LHCN-M2 (cell line): ENCODE results near the gene EIF3A. TPM values are rescaled to one million over a fixed set of nuclear protein-coding genes. Genes with fewer than 3 reads are reported as not detected.
"Not testable (repeated sequence)": the region's sequence is repeated elsewhere in the genome, so short reads cannot be mapped to it uniquely, and the experiment has no call there.

ENCODE experiments used
- DNase-seq: peaks from one replicate; pipeline ENCODE4 v3.0.0-alpha.2; 2012; ENCODE audit warnings: low read depth
- total RNA-seq: library from RNA; depleted of rRNA; stranded (reverse); fragments of >200 nt; gene quantifications from 2 replicates; pipeline ENCODE4 v1.2.3, GENCODE V29; 2014

EIF3A gene
- total RNA-seq, 1 experiment from 2014 or later: 140 TPM

DNA sequence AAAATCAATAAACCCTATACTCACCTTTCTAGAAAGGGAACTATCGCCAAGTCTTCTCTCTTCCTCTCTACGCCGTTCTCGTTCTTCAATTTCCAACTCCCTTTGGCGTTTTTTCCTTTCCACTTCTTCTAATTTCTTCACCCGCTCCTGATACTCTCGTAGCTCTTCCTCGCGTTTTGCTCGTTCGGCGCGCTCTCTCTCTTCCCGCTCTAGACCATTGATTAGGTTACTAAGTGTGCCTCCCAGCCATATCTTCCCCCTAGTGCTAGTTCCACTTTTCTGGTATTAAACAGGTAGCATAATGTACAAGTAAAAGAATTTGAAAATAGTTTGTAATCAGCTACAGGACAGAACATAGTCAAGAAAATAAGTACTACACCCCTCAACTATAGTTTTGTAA lies 30.8 kb downstream of the EIF3A start:
- DNase-seq: no peak

DNA sequence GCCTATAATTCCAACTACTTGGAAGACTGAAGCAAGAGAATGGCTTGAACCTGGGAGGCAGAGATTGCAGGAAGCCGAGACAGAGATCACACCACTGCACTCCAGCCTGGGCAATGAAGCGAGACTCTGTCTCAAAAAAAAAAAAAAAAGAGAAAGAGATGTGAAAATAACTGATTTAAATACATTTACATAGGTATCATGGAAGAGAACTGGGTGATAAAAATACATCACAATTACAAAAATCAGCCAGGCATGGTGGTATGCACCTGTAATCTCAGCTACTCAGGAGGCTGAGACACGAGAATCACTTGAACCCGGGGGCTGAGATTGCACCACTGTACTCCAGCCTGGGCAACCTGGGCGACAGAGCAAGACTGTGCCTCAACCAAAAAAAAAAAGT lies 31.3 kb downstream of the EIF3A start:
- DNase-seq: no peak

DNA sequence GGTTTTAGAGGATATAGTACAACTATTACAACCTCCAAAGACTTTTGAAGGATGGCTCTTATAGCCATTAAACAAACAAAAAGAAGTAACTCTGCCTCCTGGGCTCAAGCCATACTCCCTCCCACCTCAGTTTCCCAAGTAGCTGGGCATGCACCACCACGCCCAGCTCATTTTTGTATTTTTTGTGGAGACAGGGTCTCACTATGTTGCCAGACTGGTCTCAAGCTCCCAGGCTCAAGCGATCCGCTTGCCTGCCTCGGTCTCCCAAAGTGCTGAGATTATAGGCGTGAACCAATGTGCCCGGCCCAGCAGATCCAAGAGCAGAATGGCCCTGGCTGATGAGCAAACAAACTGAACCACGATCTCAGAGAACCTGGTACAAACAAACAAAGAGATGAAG lies 35.1 kb downstream of the EIF3A start:
- DNase-seq: no peak

DNA sequence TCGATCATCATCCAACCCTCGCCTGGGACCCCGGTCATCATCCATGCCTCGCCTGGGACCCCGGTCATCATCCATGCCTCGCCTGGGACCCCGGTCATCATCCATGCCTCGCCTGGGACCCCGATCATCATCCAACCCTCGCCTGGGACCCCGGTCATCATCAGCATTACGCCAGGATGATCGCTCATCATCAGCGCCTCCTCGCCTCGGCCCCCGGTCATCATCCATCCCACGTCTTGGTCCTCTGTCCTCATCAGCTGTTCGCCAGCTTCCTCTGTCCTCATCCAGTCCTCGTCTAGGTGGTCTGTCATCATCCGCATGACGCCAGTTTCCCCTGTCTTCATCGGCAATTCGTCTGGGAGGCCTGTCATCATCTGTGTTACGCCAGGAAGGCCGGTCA lies 38.4 kb downstream of the EIF3A start:
- DNase-seq: no peak

DNA sequence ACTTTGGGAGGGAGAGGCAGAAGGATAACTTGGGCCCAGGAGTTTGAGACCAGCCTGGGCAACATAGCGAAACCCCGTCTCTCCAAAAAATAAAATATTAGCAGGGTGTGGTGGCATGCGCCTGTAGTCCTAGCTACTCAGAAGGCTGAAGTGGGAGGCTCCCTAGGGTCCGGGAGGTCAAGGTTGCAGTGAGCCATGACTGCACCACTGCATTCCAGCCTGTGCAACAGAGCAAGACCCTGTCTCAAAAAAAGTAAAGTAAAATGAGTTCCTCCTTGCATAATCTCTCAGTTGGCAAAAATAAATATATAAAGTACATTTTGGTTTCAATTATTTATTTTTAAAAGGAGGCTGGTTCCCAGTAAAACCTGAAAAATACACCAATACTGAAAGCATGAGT lies 39.3 kb downstream of the EIF3A start:
- no peak for DNase-seq

DNA sequence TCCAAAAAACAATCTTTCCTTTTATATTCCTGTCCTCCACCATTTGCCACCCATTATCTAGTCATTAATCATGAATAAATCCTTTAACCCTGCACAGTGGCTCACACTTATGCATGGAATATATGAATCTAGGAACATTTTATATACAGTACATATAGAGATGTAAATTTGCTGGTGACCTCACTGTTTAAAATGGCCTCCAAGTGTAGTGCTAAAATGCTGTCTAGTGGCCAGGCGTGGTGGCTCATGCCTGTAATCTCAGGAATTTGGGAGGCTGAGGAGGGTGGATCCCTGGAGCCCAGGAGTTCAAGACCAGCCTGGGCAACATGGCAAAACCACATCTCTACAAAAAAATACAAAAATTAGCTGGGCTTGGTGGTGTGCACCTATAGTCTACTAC lies 41.5 kb downstream of the EIF3A start:
- no peak for DNase-seq

DNA sequence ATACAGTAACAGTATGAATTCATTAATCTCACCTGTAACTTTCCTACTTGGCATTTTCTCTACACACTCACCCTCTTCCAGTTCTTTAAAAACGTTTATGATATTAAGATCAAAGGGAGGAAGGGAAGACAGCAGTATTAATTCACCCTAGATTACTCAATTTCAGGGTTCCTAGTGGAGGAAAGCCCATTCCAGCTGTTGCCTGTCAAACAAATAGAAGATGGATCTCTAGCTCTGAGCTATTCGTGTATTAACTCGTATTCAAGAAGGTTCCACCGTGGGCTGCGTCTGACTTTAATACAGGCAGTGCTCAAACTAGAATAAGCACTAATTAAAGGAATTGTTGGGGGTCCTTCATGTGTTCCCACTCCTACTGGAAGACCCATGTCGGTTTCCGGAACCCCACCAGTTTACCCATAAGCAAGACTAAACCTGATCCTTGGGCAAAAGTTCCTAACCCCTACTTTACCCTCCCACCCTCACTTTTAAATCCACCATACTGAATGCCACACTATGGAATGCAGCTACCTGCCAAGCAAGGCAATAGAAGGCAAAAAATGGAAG lies 49.0 kb downstream of the EIF3A start:
- peak; percentile 64 for DNase-seq

DNA sequence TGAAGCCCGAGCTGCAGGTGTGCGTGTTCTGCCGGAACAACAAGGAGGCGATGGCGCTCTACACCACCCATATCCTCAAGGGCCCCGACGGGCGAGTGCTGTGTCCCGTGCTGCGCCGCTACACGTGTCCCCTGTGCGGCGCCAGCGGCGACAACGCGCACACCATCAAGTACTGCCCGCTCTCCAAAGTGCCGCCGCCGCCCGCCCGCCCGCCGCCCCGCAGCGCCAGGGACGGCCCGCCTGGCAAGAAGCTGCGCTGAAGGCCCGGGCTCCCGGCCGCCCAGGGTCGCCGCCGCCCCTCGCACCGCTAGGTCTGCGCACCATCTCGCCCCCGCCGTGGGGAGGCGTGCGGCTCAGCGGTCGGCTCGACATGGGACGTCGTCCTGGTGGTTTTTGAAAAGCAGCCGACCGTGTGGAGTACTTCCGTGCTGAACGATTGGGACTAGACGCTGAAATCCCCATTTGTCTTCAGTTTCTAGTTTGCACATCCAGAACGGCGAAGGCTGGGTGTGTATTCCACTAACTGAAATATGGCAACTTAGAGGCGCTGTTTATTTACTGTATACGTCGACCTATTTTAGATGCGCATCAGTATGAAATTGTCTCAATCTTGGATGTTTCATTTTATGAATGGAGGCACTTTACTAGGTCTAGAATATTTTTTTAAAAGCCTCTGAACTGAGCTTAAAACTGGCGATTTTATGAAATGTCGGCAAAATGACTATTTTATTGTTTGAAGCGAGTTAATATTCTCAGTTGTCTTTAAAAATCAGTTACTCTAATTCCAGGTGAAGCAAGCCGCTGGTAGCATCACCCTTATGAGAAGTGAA lies 50.0 kb downstream of the EIF3A start:
- DNase-seq: no peak

DNA sequence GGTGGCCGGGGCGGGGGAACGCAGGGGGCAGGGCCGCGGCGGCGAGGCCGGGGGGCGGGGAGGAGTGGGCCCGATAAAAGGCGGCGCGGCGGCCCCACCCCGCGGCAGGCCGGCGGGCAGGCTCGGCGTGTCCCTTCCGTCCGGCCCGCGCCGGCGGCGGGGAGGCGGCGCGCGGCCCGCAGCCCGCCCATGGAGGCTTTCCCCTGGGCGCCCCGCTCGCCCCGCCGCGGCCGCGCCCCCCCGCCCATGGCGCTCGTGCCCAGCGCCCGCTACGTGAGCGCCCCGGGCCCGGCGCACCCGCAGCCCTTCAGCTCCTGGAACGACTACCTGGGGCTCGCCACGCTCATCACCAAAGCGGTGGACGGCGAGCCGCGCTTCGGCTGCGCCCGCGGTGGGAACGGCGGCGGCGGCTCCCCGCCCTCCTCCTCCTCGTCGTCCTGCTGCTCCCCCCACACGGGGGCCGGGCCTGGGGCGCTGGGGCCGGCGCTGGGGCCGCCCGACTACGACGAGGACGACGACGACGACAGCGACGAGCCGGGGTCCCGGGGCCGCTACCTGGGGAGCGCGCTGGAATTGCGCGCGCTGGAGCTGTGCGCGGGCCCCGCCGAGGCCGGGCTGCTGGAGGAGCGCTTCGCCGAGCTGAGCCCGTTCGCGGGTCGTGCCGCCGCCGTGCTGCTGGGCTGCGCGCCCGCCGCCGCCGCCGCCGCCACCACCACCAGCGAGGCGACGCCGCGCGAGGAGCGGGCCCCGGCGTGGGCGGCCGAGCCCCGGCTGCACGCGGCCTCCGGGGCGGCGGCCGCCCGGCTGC lies 50.8 kb downstream of the EIF3A start, which contains the start of gene NANOS1:
TSS of gene NANOS1 (plus strand) at position 102 of the 808 bp plus-strand sequence. CDS start at position 190, 88 bp downstream.
- DNase-seq: no peak

DNA sequence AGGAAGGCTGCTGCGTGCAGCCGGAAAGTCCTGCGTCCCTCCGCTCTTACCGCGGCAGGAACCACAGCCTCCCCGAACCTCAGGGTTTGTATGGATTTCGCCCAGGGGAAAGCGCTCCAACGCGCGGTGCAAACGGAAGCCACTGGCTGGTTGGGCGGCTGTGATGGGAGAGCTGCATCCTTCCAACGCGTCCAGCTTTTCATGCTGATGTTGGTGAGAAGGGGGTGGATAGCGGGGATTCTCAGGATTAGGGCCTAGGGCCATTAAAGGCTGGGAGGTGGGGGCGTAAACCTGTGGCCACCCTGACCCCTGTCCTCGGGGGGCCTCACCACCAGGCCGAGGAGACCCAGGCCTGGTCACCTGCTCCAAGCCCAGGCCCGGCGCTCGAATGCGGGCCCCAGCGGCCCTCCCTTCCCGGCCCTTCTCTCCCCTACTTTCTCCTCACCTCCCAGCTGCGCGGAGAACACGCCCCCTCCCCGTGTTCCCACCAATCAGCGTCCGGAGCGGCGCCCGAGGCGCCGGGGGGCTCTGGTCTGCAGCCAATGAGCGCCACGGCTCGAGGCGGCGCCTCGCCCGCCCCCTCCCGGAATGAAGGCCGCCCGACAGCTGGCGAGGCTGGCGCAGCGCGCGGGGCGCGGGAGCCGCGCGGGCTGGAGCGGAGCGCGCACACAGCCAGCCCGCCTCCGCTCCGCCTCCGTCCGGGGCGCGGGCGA lies 51.6 kb downstream of the EIF3A start:
- peak; percentile 75 for DNase-seq

DNA sequence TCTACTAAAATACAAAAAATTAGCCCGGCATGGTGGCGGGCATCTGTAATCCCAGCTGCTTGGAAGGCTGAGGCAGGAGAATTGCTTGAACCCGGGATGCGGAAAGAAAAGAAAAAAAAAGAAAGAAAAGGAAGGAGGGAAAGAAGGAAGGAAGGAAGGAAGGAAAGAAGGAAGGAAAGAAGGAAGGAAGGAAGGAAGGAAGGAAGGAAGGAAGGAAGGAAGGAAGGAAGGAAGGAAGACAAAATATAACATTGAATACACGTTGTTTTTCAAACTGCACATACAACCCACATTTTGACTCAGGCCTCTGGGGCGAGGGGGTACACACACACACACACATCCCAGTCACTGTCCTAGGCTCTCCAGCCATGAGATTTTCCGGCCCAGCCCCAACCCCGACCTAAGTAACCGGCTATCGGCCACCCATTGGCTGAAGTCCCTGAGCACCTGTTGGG lies 52.1 kb downstream of the EIF3A start:
- DNase-seq: not testable (repeated sequence)

DNA sequence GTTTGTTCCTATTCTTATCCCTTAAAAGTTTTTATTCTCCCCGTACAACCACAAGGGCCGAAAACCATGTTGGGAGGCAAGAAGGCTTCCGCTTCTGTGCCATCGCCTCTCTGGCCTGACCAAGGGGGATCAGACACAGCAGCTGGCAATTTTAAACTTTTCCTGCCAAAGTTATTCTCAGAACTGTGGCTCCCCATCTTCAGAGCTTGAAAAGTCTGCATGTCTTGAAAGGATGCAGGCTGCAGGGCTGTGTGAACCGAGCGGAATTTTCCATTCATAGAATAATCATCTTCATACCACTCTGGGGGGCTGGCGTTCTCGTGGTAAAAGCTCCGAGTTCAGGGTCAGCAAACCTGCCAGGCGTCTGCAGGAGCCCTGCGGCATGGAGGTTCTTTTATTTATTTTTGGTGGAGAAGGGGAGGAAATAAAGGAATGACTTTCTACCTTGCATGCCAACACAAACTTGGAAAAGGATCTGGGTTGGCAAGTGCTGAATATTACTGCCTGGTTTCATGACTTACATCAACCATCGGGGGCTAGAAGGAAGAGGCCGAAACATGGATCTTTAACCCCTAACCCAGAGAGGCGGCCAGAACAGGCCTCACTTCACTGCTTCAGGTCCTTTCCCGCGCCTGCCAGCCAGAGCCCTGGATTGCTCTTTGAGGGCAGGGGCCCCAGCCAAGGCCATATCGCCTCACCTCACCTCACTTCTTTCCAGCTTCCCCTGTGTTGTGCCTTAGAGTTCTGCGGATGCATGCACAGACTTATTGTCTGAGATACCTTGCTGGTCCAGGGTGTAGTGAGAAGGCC lies 54.1 kb downstream of the EIF3A start:
- no peak for DNase-seq

DNA sequence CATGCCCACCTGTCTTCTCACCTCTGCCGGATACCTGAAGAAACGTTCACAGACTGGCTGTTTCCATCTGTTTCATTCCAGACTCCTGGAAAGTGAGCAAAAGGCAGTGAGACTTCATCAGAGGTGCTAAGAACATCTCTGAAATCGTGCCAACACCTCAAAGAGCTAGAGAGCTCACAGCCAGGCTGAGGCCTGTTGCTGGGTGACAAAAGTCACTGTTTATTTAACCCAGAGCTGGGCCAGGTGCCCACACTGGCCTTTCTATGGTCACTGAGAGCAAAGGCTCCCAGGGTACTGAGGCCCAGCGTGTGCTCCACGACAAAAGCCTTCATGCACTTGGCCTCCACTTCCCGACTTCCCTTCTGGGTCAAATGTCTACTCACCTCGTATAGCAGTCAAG lies 54.8 kb downstream of the EIF3A start:
- DNase-seq: no peak

DNA sequence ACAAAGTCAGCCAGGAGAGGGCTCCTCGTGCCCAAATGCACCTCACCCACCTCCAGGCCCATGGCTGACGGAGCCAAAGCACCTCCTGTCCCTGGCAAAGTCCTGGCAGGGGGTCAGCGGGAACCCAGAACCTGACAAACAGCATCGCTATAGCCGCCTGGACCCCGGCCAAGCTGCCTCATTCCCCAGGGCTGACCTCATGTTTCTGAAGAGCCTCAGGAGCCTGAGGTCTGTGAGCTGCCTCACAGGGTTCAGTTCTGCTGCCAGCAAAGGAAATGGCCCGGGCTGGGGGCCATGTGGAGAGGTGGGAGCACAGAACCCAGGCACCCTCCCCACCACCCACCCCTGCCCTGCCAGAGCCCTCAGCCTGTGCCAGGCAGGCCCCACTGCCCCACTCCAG lies 55.3 kb downstream of the EIF3A start:
- DNase-seq: peak; percentile 35

DNA sequence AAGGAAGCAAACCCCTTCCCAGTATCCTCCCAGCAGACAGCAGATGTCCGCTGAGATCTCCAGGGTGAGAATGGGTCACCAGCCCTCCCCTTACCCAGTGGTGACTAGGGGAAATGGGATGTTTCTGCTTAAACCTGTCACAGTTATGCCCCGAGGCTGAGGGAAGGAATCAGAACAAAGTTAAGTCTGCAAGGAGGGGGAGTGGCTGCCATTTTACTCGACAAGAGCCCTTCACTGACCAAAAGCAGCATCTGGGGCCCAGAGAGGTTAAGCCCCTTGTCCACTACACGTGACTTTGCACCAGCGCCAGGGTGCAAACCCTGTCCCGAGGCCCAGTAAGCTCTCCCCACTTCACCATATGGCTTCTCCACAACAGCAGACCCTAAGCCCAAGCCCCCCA lies 55.7 kb downstream of the EIF3A start:
- DNase-seq: no peak

DNA sequence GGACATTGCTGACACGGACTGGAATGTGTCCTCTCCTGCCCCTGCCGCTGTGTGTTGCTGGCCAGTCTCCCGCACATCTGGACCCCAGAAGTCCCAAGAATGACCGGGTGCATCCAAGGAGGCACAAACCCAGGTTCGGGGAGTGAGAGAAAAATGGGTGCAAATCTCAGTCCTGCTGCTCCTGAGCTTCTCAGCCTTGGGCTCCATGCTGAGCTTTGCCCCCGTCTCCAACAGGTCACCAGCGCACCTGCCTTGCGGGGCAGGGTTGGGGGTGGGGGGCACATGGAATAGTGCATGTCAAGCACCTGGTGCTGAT lies 57.1 kb downstream of the EIF3A start:
- no peak for DNase-seq

DNA sequence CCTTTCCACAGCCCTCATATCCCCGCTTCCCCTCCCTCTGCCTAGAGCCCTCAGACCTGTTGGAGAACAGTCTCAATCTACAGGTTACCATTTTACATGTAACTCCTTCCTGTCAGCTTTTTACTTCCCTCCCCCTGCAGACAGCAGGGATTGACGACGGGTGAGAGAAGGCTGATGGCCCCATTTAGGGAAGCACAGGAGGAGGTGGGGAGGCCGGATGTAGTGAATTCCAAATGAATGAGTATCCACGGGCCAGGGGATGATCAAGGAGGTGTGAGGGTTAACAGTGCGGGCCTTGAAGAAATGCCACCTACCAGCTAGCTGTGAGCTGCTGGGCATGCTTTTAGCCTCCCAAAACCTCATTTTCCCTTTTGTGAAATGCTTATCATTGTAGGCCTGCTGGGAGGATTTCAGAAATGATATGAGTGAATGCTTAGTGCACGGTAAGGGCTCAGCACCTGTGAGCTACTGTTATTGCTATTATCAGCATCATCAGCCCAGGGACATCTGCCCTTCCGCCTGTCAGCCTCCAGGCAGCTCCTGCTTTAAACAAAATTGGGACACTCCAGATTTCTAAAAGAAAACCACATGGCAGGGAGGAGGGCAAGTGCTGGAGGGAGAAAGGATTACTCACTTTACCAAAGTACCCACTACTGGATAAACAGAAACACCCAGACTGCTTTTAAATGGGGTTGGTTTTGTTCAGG lies 57.6 kb downstream of the EIF3A start:
- peak; percentile 75 for DNase-seq

DNA sequence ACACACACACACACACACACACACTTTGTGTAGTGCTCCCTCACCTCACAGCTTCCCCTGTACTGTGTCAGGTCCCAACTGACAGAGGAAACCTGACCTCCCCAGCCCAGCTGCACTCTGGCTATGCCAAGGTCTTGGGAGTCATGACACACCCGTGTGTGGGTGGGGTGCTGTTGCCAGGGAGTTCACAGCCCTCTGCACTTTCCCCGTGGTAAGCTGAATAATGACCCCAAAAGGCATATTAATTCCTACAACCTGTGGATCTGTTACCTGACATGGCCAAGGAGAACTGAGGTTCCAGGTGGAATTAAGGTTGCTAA lies 60.0 kb downstream of the EIF3A start:
- DNase-seq: peak; percentile 48

DNA sequence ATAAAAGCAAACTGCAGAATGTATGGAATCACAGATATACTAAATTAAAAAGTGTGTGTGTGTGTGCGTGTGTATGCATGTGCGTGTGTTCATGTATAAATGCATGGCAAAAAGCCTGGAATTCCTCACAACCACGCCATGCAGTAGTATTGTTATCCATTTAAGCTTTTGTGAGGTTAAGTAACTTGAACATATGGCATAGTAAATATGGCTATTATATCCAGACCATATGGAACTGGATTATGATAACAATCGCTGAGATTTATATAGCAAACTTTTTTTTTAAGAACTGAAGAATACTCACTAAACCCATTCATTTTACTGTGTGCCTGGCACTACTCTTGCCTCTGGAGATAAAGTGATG lies 73.4 kb downstream of the EIF3A start:
- DNase-seq: no peak

DNA sequence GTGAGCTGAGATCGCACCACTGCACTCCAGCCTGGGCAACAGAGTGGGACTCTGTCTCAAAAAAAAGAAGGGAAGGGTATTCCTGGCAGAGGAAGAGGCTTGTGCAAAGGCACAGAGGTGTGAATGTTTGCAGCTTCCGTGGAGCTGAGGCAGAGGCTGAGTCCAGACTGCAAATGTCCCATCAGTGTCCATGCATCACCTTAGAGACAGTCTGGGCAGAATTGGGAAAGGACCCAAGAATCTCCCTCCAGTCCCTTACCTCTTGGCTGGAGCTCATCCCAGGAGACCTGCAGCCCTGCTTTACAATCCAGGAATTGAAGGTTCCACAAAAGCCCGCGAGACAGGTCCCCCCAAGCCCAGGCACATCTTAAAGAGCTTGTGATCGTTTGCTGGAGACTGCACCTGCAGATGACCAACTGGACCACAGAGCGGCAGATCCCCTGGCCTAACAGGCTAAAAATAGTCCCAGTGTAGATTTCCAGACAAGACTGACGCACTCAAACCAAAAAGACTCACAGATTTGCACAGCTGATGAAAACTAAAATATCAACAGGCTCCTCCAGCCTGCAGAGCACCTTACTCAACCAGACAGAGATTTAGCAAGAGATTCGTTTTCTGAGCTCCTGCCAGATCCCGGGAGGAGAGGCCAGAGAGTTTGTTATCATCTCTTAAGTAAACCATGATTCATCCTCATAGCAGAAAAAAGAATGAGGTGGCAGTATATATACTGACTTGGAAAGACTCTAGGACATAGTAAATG lies 74.0 kb downstream of the EIF3A start:
- peak; percentile 94 for DNase-seq
